ENCODE measurements around the gene CASP4.

Gene CASP4

DNA sequence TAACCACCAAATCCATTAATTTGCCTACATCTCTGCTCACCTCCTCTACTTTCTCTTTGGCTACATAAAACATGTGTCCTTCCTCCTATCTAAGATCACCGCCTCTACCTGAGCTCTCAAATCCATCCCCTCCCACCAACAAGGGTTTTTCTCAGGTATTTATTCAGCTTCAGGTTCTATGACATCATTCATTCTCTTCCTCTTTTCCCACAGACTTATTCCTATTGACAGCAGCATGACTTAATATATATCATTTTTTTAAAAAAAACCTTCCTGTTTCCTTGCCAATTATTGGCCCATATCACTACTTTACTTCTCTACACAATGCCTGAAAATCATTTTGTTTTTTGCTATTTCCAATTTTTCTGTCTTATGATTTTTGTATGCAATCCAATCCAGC lies 74.5 kb downstream of the CASP4 start:
- no peak for DNase-seq (ENCODE audit: low read depth in 1 of 2, low spot score in 1 of 2)
